Spleen (tissue), 11 donors: ENCODE data around the gene IQSEC3. TPM values are rescaled to one million over a fixed set of nuclear protein-coding genes. Genes with fewer than 3 reads are reported as not detected.
"Not testable (repeated sequence)": the region's sequence is repeated elsewhere in the genome, so short reads cannot be mapped to it uniquely, and the experiment has no call there.

Experiments
- DNase-seq: peaks from one replicate; pipeline ENCODE4 v3.0.0-alpha.2; 2020
- H3K27ac ChIP-seq, 8 donors: fragments of 200-600 bp; sonication (generic) in 7 of 8; 1 replicate in 4 of 8; 2 replicates in 4 of 8; pipeline versions ENCODE4 v1.5.0 to v1.8.0; 2016 to 2021; ENCODE audit warnings: inconsistent platforms in 4 of 8, mild to moderate bottlenecking in 4 of 8, moderate library complexity in 1 of 8
- H3K27me3 ChIP-seq, 7 donors: fragments of 200-600 bp; sonication (generic) in 6 of 7; replicated peaks in 1 of 7; 1 replicate in 4 of 7; 2 replicates in 3 of 7; pipeline versions ENCODE4 v1.5.0 to v1.8.0; 2016 to 2021; ENCODE audit warnings: inconsistent platforms in 3 of 7, mild to moderate bottlenecking in 1 of 7
- H3K36me3 ChIP-seq, 6 donors: fragments of 200-600 bp; sonication (generic) in 5 of 6; 1 replicate in 4 of 6; 2 replicates in 2 of 6; pipeline versions ENCODE4 v1.5.0 to v1.8.0; 2016 to 2021; ENCODE audit warnings: inconsistent platforms in 2 of 6
- H3K4me1 ChIP-seq, 6 donors: fragments of 200-600 bp; sonication (generic) in 5 of 6; 1 replicate in 3 of 6; 2 replicates in 3 of 6; pipeline versions ENCODE4 v1.5.0 to v1.8.0; 2016 to 2021; ENCODE audit warnings: inconsistent platforms in 3 of 6
- H3K4me3 ChIP-seq, 8 donors: fragments of 200-600 bp; sonication (generic) in 7 of 8; 1 replicate in 4 of 8; 2 replicates in 4 of 8; pipeline versions ENCODE4 v1.5.0 to v1.8.0; 2016 to 2021; ENCODE audit warnings: inconsistent platforms in 4 of 8, mild to moderate bottlenecking in 4 of 8, moderate library complexity in 2 of 8
- H3K9me3 ChIP-seq, 8 donors: fragments of 200-600 bp; sonication (generic) in 7 of 8; 1 replicate in 4 of 8; 2 replicates in 4 of 8; pipeline versions ENCODE4 v1.5.0 to v1.8.0; 2016 to 2021; ENCODE audit warnings: inconsistent platforms in 4 of 8
- POLR2A ChIP-seq, 3 donors: fragments of 450-650 bp; IDR thresholded peaks; one replicate each; pipeline ENCODE4 v1.5.1; 2017; ENCODE audit warnings: antibody characterized with exemption in 3 of 3, mild to moderate bottlenecking in 1 of 3
- POLR2AphosphoS5 ChIP-seq, 3 donors: sonication (generic); formaldehyde crosslinking; IDR thresholded peaks; one replicate each; pipeline ENCODE4 v1.5.1; 2017; ENCODE audit warnings: antibody characterized with exemption in 3 of 3
- WGBS, 5 donors: extraction: QIAGEN DNeasy Blood & Tissue Kit in 3 of 5; methylation state at CpG; one replicate each; pipeline versions ENCODE4 v1.1.5 to v1.1.7; 2013 to 2018; 5-methylcytosine and 5-hydroxymethylcytosine counted together
- intact Hi-C: fragments of 100-400 bp; cut with DNase I; formaldehyde crosslinking; loops from one replicate; pipeline ENCODE4 v1.15.0; 2023; ENCODE audit warnings: low total_unique reads
- polyA plus RNA-seq, 3 donors: library from polyadenylated mRNA; stranded (reverse); fragments of 200-250 nt; gene quantifications; one replicate each; pipeline ENCODE4 v1.2.1, GENCODE V29; 2013
- total RNA-seq, 7 donors: library from RNA; depleted of rRNA in 3 of 7; stranded (reverse); fragments of >200 nt in 3 of 7; fragmentation: NEBNext Ultra II Directional in 4 of 7; extraction: Animal tissue kit (Norgen Biotek cat#: 25700) in 4 of 7; gene quantifications; one replicate each; pipeline versions ENCODE4 v1.1.0 to v1.2.1, GENCODE V29; 2016 to 2021
- TF ChIP-seq, protein P1 (sequence below), 11 experiments: fragments of 200-600 bp in 7 of 11; fragments of 450-650 bp in 4 of 11; sonication (generic) in 4 of 11; IDR thresholded peaks in 8 of 11; conservative IDR thresholded peaks in 3 of 11; 1 replicate in 7 of 11; 2 replicates in 4 of 11; pipeline versions ENCODE4 v1.4.0 to v1.8.0; 2016 to 2021; ENCODE audit warnings: antibody characterized with exemption in 11 of 11, inconsistent platforms in 4 of 11, mild to moderate bottlenecking in 1 of 11
- donor health status: healthy with polysubstance abuse.
- donor health status: DM: no; HTN: no; CAD: no; lungs with moderate emphysema.
- donor health status: DM: no; HTN: no; CAD: no.
- donor health status: Bipolar disorder and iron deficiency.
- donor health status: healthy.
- donor health status: DM: no; HTN: no; CAD: no.
- donor health status: DM: yes; HTN: yes; CAD: no.

The IQSEC3 gene
- total and polyA plus RNA-seq, 10 donors, result 0.20 to 1.6 (median 0.52) TPM; not detected in 1

- DNase-seq, H3K4me1 ChIP-seq, H3K36me3 ChIP-seq, H3K4me3 ChIP-seq, H3K27ac ChIP-seq, intact Hi-C loops, H3K9me3 ChIP-seq: not testable (repeated sequence)
- 76 to 90% (median 85%) methylated on average over 8 of the region's 8 CpGs for WGBS, 5 donors
- H3K27me3 ChIP-seq, result peaks cover 5 to 75% (median 31%) of the 10 kb centered on the region in 7 donors
These were observed 8.0 kb downstream of the IQSEC3 start for GRCh38 chr12:74420-75190.

- peaks cover 2 to 75% (median 27%) of the 10 kb centered on the region in 7 donors for H3K27me3 ChIP-seq
- intact Hi-C loops, H3K4me1 ChIP-seq, H3K27ac ChIP-seq, H3K36me3 ChIP-seq, DNase-seq, H3K9me3 ChIP-seq, H3K4me3 ChIP-seq: not testable (repeated sequence)
- 54 to 72% (median 57%) methylated on average over 5 of the region's 5 CpGs for WGBS, 5 donors
These were observed 9.0 kb downstream of the IQSEC3 start for GRCh38 chr12:75541-75940.

DNA sequence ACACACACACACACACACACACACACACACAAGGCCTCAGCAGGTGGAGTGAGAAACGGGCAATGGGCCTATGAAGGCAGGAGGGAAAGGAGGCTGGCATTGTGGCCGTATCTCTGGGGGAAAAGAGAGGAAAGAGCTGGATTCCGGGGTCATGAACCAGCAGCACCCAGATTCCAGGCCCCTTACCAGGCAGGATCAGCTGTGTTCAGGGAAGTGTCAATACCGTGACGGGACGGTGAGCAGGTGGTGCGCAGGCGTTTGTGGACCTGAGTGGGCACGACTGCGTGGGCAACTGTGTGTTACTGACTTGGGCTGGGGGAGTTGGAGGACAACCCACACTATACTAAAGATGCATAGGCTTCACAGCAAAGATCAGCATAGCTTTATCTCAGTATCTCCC, 9.5 kb downstream of the IQSEC3 start:
- H3K9me3 ChIP-seq, intact Hi-C loops, H3K4me3 ChIP-seq, H3K4me1 ChIP-seq, H3K27ac ChIP-seq, H3K36me3 ChIP-seq, DNase-seq: not testable (repeated sequence)
- WGBS, 5 donors, result 85 to 91% (median 88%) methylated on average over 10 of the region's 10 CpGs
- peaks cover 0 to 76% (median 25%) of the 10 kb centered on the region in 7 donors for H3K27me3 ChIP-seq

GRCh38 chr12:76551-76950, 10.0 kb downstream of the IQSEC3 start:
- H3K27me3 ChIP-seq, result peaks cover 0 to 76% (median 25%) of the 10 kb centered on the region in 7 donors
- intact Hi-C loops, H3K36me3 ChIP-seq, H3K4me3 ChIP-seq, H3K4me1 ChIP-seq, H3K9me3 ChIP-seq, DNase-seq, H3K27ac ChIP-seq: not testable (repeated sequence)
- WGBS, 5 donors, result 88 to 96% (median 90%) methylated on average over 7 to 8 of the region's 8 CpGs

- 75 to 87% (median 81%) methylated on average over 10 to 11 of the region's 26 CpGs for WGBS, 5 donors
- DNase-seq, result not testable (repeated sequence)
- peaks cover 0 to 73% (median 21%) of the 10 kb centered on the region in 7 donors for H3K27me3 ChIP-seq
These were observed 10.6 kb downstream of the IQSEC3 start for GRCh38 chr12:77101-77719.

DNA sequence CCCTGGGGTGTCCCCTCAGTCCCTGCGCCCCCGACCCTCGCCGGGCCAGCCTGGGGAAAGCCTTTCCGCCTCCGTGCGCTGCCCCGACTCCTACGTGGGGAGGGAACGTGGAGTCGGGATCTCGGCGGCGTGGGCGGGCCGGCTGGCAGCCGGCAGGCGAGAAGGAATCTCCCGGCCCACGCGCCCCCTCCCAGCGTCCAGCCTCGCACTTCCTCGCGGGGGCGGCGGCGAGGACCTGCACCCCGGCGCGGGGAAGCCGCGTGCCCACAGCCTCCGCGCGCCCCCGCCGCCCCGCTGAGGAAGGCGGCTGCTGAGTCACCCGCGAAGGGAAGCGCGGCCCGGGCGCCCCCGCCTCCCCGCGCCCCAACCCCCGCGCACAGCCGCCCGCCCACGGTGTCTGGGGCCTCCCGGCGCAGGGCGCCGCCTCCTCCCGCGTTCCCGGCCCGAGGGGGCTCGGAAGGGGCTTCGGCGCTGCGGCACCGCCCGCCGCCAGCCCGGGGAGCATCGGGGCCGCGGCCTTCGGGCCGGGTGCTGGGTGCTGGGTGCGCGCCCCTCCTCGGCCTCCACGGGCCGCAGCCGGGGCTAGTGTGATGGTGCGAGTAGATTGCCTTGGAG, 11.3 kb downstream of the IQSEC3 start:
- peak overlapping the region in 1 of 8 donors; percentile 45 for H3K4me3 ChIP-seq
- H3K9me3 ChIP-seq, H3K36me3 ChIP-seq, H3K4me1 ChIP-seq, intact Hi-C loops, DNase-seq, H3K27ac ChIP-seq: not testable (repeated sequence)
- 3 to 4% (median 4%) methylated on average over 35 to 78 of the region's 82 CpGs for WGBS, 5 donors
- H3K27me3 ChIP-seq, result peaks cover 0 to 80% (median 21%) of the 10 kb centered on the region in 7 donors

More at GRCh38 chr12:77101-77719, 10.6 kb downstream of the IQSEC3 start:
- H3K36me3 ChIP-seq, H3K9me3 ChIP-seq, H3K4me3 ChIP-seq, H3K27ac ChIP-seq, intact Hi-C loops, H3K4me1 ChIP-seq: not testable (repeated sequence)

- no peak for DNase-seq
- WGBS, 5 donors, result 89 to 98% (median 91%) methylated on average over 4 to 5 of the region's 5 CpGs
- H3K27me3 ChIP-seq, result peaks cover 0 to 90% (median 21%) of the 10 kb centered on the region in 7 donors
These were observed 12.4 kb downstream of the IQSEC3 start for GRCh38 chr12:78981-79380.

More at GRCh38 chr12:78981-79380, 12.4 kb downstream of the IQSEC3 start:
- H3K4me3 ChIP-seq, result no peak overlapping the region
- TF ChIP-seq POLR2AphosphoS5 (IDR thresholded peaks at IDR 0.05) (no peak), POLR2A (IDR thresholded peaks at IDR 0.05) (no peak)
- TF ChIP-seq, protein P1, sequence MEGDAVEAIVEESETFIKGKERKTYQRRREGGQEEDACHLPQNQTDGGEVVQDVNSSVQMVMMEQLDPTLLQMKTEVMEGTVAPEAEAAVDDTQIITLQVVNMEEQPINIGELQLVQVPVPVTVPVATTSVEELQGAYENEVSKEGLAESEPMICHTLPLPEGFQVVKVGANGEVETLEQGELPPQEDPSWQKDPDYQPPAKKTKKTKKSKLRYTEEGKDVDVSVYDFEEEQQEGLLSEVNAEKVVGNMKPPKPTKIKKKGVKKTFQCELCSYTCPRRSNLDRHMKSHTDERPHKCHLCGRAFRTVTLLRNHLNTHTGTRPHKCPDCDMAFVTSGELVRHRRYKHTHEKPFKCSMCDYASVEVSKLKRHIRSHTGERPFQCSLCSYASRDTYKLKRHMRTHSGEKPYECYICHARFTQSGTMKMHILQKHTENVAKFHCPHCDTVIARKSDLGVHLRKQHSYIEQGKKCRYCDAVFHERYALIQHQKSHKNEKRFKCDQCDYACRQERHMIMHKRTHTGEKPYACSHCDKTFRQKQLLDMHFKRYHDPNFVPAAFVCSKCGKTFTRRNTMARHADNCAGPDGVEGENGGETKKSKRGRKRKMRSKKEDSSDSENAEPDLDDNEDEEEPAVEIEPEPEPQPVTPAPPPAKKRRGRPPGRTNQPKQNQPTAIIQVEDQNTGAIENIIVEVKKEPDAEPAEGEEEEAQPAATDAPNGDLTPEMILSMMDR (IDR thresholded peaks at IDR 0.05 in 8 of 11, conservative IDR thresholded peaks at IDR 0.05 in 3 of 11), result no peak
- H3K36me3 ChIP-seq, result no peaks in the 10 kb centered on the region
- no peaks in the 10 kb centered on the region for H3K4me1 ChIP-seq
- intact Hi-C loops, result no loop called here
- H3K9me3 ChIP-seq, result no peaks in the 10 kb centered on the region
- H3K27ac ChIP-seq, result no peak overlapping the region
